Testis (tissue), 2 donors: ENCODE results near the gene SLC51B.

ENCODE experiments used
- CTCF ChIP-seq, 3 experiments: fragments of 450-650 bp in 2 of 3; fragments of 200-600 bp in 1 of 3; sonication (generic) in 1 of 3; IDR thresholded peaks; one replicate each; pipeline ENCODE4 v1.5.1; 2016 to 2019; ENCODE audit warnings: antibody characterized with exemption in 3 of 3, mild to moderate bottlenecking in 2 of 3, moderate library complexity in 1 of 3
- POLR2A ChIP-seq: fragments of 450-650 bp; IDR thresholded peaks from one replicate; pipeline ENCODE4 v1.6.1; 2017; ENCODE audit warnings: antibody characterized with exemption, mild to moderate bottlenecking, moderate library complexity

GRCh38 chr15:65076486-65077290, 31.5 kb downstream of the SLC51B start, which contains the start of gene KBTBD13:
- TF ChIP-seq CTCF (IDR thresholded peaks at IDR 0.05) = no peak
- TF ChIP-seq POLR2A = no peak
